ACC112 (cell line): ENCODE results near the gene UBE2V1.
"Not testable (repeated sequence)": the region's sequence is repeated elsewhere in the genome, so short reads cannot be mapped to it uniquely, and the experiment has no call there.

ENCODE experiments used
- H2AFZ ChIP-seq: fragments of 200-600 bp; sonication (generic); one replicate; pipeline ENCODE4 v1.6.0; 2017; ENCODE audit warnings: antibody characterized with exemption, low read length; ENCODE audit not compliant: unreplicated experiment
- H3K27ac ChIP-seq: fragments of 200-600 bp; sonication (generic); 2 replicates; pipeline ENCODE4 v1.5.1; 2014; ENCODE audit warnings: low read depth, mild to moderate bottlenecking, antibody characterized with exemption, low read length, moderate library complexity
- H3K27me3 ChIP-seq: fragments of 200-600 bp; sonication (generic); 2 replicates; pipeline ENCODE4 v1.6.1; 2014; ENCODE audit warnings: mild to moderate bottlenecking, antibody characterized with exemption, low read length, moderate library complexity, mixed read lengths; ENCODE audit not compliant: insufficient read depth
- H3K36me3 ChIP-seq: fragments of 200-600 bp; sonication (generic); 2 replicates; pipeline ENCODE4 v1.6.1; 2016; ENCODE audit warnings: mild to moderate bottlenecking, antibody characterized with exemption, low read length, moderate library complexity, mixed read lengths; ENCODE audit not compliant: insufficient read depth
- H3K4me1 ChIP-seq: fragments of 200-600 bp; sonication (generic); one replicate; pipeline ENCODE4 v1.6.1; 2016; ENCODE audit warnings: low read length, mixed read lengths; ENCODE audit not compliant: insufficient read depth, unreplicated experiment, control insufficient read depth
- H3K4me3 ChIP-seq: fragments of 200-600 bp; sonication (generic); 2 replicates; pipeline ENCODE4 v1.5.1; 2014; ENCODE audit warnings: mild to moderate bottlenecking, low read depth, low read length
- H3K79me2 ChIP-seq: fragments of 200-600 bp; sonication (generic); one replicate; pipeline ENCODE4 v1.6.0; 2016; ENCODE audit warnings: low read length; ENCODE audit not compliant: control insufficient read depth, unreplicated experiment, insufficient read depth

UBE2V1 gene

DNA sequence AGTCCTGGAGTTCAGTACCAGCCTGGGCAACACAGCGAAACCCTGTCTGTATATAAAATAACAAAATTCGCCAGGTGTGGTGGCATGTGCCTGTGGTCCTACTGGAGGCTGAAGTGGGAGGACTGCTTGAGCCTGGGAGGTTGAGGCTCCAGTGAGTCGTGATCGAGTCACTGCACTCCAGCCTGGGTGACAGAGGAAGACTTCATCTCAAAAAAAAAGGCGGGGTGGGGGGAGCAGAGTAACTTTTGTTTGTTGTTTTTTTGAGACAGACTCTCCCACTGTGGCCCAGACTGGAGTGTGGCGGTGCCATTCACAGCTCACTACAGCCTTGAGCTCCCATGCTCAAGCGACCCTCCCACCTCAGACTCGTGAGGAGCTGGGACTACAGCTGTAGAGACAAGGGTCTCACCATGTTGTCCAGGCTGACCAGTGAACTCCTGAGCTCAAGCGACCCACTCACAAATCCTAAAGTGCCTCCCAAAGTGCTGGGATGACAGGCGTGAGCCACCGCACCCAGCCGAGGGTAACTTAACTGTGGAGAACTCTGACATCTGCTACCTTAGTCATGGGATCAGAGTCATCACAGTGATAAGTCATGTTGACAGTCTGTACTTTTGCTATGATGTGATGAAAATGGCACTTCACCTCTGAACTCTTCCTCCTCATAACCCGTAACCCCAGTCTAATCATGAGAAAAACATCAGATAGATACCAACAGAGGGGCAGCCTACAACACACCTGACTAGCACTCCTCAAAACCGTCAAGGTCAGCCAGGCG is 24.1 kb upstream of the UBE2V1 start:
- no peaks in the 10 kb centered on the region; the same call in 1 of the 2 replicates for H3K36me3 ChIP-seq
- peak overlapping the region; percentile 86 for H3K27ac ChIP-seq
- H2AFZ ChIP-seq: no peak overlapping the region
- peaks cover 47% of the 10 kb centered on the region for H3K79me2 ChIP-seq
- no peak overlapping the region for H3K4me3 ChIP-seq
- peaks cover 39% of the 10 kb centered on the region for H3K4me1 ChIP-seq
- no peaks in the 10 kb centered on the region for H3K27me3 ChIP-seq

DNA sequence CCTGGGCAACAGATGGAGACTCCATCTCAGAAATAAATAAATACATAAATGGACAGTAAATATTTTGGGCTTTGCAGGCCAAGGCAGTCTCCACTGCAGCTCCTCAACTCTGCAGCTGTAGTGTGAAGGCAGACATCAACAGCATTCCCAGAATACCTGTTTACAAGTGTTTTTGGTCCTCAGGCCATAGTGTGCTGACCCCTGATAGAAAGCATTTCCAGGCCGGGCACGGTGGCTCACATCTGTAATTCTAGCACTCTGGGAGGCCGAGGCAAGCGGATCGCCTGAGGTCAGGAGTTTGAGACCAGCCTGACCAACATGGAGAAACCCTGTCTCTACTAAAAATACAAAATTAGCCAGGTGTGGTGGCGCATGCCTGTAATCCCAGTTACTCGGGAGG is 22.2 kb upstream of the UBE2V1 start:
- H3K4me3 ChIP-seq, H3K36me3 ChIP-seq, H2AFZ ChIP-seq, H3K27me3 ChIP-seq, H3K27ac ChIP-seq: not testable (repeated sequence)
- Histone ChIP-seq H3K4me1 (peaks cover 39% of the 10 kb centered on the region), H3K79me2 (peaks cover 31% of the 10 kb centered on the region)

DNA sequence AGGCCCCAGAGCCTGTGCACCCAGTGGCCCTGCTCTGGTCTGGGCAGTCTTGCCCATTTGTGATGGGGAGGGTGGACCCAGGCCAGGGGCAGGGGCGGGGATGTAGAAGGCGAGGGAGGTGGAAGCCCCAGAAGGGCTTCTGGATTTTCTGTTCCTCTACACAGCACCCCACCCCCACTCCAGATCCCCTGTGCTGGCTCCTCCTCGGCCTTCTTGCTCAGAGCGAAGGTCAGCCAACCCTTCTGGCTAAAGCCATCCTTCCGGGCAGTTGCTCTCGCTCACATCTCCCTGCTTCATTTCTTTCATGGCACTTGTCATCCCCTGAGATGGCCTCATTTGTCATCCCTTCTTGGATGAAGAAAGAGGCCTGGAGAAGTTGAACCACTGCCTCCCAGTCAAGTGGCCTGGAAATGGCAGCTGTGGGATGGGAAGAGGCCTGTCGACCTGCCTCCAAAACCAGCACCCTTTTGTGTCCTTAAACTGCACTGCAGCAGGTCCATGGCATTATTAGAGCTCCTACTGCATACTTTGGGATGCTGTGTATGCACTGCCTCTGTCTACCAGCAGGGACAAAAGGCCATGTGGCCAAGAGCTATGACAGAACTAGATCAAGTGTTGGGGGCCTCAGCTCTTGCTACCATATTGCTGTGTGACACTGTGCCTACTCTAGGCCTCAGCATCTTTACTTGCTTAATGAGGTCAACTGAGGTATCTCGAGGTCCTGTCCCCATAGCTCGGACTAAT is 20.7 kb upstream of the UBE2V1 start:
- no peaks in the 10 kb centered on the region for H3K27me3 ChIP-seq
- H3K79me2 ChIP-seq: peaks cover 24% of the 10 kb centered on the region
- no peak overlapping the region for H3K4me3 ChIP-seq
- H3K36me3 ChIP-seq: no peaks in the 10 kb centered on the region; the same call in 1 of the 2 replicates
- no peak overlapping the region for H3K27ac ChIP-seq
- H2AFZ ChIP-seq: no peak overlapping the region
- H3K4me1 ChIP-seq: peaks cover 34% of the 10 kb centered on the region

DNA sequence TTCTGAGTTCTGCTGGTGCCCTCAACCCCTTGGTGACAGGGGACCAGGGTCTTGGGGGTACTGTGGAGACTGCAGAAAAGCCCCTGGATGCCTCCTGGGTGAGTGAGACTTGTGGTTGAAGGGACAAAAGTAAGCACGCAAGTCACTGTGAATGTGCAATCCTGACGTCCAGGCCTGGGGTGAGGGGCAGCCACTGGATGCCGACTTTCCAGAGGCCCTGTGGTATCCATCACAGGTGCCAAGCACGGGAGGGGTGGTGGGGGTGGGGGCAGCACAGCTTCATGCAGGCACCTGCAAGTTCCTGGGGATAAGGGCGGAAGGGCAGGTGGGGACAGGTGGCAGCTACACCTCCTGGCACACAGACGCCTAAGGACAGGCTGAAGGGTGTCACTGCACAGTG is 20.1 kb upstream of the UBE2V1 start:
- H3K79me2 ChIP-seq: peaks cover 24% of the 10 kb centered on the region
- no peak overlapping the region for H3K27ac ChIP-seq
- no peak overlapping the region for H3K4me3 ChIP-seq

DNA sequence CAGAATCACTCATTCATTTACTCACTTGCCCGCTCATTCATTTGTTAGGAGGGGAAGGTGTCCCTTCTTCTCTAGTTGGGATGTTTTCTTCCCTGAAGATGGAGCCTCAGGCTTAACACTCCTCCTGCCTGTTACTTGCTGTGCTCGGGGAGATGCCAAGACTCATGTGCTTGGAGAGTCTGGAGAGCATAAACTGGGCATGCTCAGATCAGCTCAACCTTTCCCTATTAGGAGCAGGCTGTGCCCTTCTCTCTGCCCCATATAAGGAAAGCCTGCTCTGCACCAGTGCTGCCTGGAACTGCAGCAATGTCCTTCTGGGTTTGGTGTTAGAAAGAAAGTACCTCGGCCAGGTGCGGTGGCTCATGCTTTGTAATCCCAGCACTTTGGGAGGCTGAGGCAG is 18.0 kb upstream of the UBE2V1 start:
- no peaks in the 10 kb centered on the region for H3K27me3 ChIP-seq
- H3K36me3 ChIP-seq: peaks cover 7% of the 10 kb centered on the region; the same call in 1 of the 2 replicates
- H3K79me2 ChIP-seq: peaks cover 17% of the 10 kb centered on the region
- no peak overlapping the region for H3K27ac ChIP-seq
- no peak overlapping the region for H3K4me3 ChIP-seq
- peaks cover 13% of the 10 kb centered on the region for H3K4me1 ChIP-seq
- H2AFZ ChIP-seq: no peak overlapping the region

More for the DNA sequence above, 20.1 kb upstream of the UBE2V1 start:
- Histone ChIP-seq H3K4me1 (peaks cover 28% of the 10 kb centered on the region), H3K36me3 (no peaks in the 10 kb centered on the region; the same call in 1 of the 2 replicates), H3K27me3 (no peaks in the 10 kb centered on the region), H2AFZ (no peak overlapping the region)

DNA sequence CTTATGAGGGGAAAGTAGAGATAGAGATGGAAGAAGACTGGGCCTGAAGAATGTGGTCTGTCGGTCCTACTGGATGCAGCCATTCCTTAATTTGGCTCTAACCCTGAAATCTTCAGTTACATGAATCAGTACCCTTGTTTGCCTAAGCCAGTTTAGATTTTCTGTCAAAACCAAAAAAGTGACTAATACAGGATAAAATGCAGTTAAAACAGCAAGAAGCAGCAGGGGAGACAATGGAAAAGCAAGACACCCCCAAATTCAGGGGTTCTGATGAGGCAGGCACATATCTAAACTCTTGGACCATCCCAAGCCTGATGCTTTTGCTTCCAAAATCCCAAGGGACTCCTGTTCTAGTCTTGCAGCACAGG is 17.4 kb upstream of the UBE2V1 start:
- Histone ChIP-seq H3K4me1 (peaks cover 13% of the 10 kb centered on the region), H3K27me3 (no peaks in the 10 kb centered on the region), H3K36me3 (peaks cover 9% of the 10 kb centered on the region; the same call in 1 of the 2 replicates), H3K27ac (no peak overlapping the region), H3K79me2 (peaks cover 12% of the 10 kb centered on the region), H3K4me3 (no peak overlapping the region), H2AFZ (no peak overlapping the region)

DNA sequence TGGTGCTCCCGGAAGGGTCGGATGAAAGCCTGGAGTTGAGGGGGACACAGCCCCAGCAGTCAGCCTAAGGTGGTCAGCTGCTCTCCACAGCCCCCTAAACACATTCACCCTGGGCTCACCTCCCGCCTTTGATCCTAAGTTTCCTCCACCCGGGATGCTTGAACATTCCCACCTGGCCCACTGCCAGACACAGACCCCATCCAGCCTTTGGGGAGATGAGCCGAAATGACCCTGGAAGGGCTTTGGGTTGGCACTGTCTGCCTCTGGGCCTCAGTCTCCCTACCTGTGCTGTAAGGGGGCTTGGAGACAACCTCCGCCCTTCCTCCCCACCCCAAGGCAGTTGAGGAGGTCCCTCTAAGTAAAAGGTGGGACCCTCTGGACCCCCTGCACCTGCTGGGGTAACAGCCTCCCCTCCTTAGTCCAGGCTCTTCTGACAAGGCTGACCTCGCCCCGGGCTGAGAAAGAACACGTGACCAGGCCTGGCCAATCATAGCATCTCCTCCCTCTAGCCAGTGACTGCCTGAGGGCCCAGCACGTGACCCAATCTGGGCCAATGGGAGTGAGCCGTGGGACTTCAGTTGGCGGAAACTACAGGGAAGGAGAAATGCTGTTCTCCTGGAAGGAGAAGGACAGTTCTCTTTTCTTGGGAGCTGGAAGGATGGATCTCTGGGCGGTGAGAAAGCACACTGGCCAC is 16.9 kb upstream of the UBE2V1 start:
- H2AFZ ChIP-seq: no peak overlapping the region
- peaks cover 12% of the 10 kb centered on the region for H3K79me2 ChIP-seq
- no peak overlapping the region for H3K27ac ChIP-seq
- peaks cover 9% of the 10 kb centered on the region; the same call in 1 of the 2 replicates for H3K36me3 ChIP-seq
- peaks cover 13% of the 10 kb centered on the region for H3K4me1 ChIP-seq
- no peak overlapping the region for H3K4me3 ChIP-seq
- no peaks in the 10 kb centered on the region for H3K27me3 ChIP-seq

DNA sequence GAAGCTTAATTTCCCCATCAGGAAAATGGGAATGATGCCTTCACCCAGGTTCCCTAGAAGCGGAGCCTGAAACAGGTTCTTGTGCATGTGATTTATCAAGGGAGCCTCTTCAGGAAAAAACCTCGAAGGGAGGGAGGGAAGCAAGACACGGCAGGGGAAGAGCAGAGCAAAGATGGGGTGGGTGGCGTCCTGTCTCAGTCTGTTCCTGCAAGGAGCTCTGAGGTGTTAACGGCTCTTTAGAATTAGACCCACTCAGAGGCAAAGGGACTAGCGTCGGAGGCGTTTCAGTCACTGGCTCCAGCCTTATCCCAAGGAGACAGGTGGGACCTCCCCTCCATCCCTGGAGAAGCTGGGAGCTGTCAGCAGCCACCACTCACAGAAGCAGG is 15.6 kb upstream of the UBE2V1 start:
- Histone ChIP-seq H3K4me3 (no peak overlapping the region), H3K79me2 (peaks cover 5% of the 10 kb centered on the region), H2AFZ (no peak overlapping the region), H3K36me3 (peaks cover 15% of the 10 kb centered on the region; the same call in 1 of the 2 replicates), H3K4me1 (peaks cover 13% of the 10 kb centered on the region), H3K27me3 (no peaks in the 10 kb centered on the region), H3K27ac (no peak overlapping the region)

DNA sequence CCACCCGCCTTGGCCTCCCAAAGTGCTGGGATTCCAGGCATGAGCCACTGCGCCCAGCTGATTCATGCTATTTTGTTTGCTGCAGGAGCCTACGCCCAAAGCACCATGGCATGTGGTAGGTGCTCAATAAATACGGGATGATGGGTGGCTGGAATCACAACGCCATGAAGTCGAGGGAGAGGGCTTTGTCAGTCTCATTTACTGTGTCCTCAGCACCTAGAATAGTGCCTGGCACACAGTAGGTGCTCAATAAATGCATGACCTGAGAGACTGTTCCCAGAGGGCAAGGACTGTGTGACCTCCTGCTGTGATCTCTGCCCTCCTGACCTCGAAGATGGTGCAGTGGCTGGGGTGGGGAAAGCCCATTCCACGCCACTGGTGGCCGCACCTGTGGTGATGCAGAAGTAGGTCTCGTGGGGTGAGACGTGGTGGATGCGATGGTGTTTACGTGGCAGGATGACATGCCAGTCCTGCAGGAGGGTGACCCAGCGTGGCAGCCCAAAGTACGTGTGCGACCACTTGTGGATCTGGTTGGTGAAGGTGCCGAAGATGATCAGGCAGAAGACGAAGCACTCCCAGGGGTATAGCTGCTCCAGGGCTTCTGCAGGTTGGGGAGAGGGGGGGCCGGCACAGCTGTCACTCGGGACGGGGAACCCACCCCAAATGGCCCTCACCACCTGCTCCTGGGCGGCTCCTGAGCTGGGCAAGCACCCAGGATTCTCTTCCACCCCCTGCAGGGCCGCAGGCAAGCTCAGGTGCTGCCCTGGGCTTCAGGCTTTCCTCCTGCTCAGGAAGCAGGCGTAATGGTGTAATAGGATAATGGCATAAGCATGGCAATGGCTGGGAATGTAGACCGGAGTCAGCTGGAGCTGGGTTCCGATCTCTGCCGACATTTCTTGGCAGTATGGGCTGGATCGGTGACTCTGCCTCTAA is 14.9 kb upstream of the UBE2V1 start:
- Histone ChIP-seq H3K4me3 (no peak overlapping the region), H3K36me3 (peaks cover 18% of the 10 kb centered on the region; the same call in 1 of the 2 replicates), H3K27me3 (no peaks in the 10 kb centered on the region), H3K79me2 (no peaks in the 10 kb centered on the region), H3K27ac (no peak overlapping the region), H2AFZ (no peak overlapping the region), H3K4me1 (peaks cover 13% of the 10 kb centered on the region)

DNA sequence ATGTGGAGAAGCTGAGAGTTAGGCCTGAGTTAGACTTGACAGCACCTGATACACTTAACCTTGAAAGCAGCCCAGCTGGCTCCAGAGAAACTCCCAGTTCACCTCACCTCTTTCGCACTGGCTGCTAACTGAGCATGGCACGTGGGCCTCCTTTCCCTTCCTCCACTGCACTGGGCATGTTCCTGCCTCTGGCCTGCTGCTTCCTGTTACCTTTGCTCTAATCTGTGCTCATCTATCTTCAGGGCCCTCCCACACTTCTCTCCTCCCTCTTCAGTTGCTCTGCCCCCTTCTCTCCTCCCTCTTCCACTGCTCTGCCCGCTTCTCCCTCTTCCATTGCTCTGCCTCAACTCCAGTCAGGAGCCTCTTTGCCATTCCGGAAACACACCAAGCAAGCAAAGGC is 13.7 kb upstream of the UBE2V1 start:
- H3K27me3 ChIP-seq: no peaks in the 10 kb centered on the region

More for the DNA sequence above, 13.7 kb upstream of the UBE2V1 start:
- Histone ChIP-seq H3K79me2 (no peaks in the 10 kb centered on the region), H3K27ac (no peak overlapping the region), H3K4me1 (peaks cover 13% of the 10 kb centered on the region), H3K4me3 (no peak overlapping the region), H3K36me3 (peaks cover 27% of the 10 kb centered on the region; the same call in 1 of the 2 replicates), H2AFZ (no peak overlapping the region)
